Chondrocyte (in vitro differentiated cells): ENCODE measurements around the gene CCDC77. TPM values are rescaled to one million over a fixed set of nuclear protein-coding genes. Genes with fewer than 3 reads are reported as not detected.

ENCODE experiments used
- DNase-seq: peaks from one replicate; pipeline ENCODE4 v3.0.0; 2021; ENCODE audit warnings: mixed read lengths, low spot score
- H3K27ac Mint-ChIP-seq: one replicate; pipeline ENCODE4 v1.8.0; 2021; ENCODE audit warnings: mild to moderate bottlenecking, moderate library complexity, mixed read lengths; ENCODE audit not compliant: unreplicated experiment
- H3K27me3 Mint-ChIP-seq: 2 replicates; pipeline ENCODE4 v1.8.0; 2021; ENCODE audit warnings: low read depth, mixed read lengths
- H3K36me3 Mint-ChIP-seq: 2 replicates; pipeline ENCODE4 v1.8.0; 2021; ENCODE audit warnings: low read depth, mixed read lengths
- H3K4me1 Mint-ChIP-seq: 2 replicates; pipeline ENCODE4 v1.8.0; 2021; ENCODE audit warnings: low read depth, mild to moderate bottlenecking, mixed read lengths
- H3K4me3 Mint-ChIP-seq: one replicate; pipeline ENCODE4 v1.8.0; 2021; ENCODE audit warnings: mild to moderate bottlenecking, moderate library complexity, mixed read lengths; ENCODE audit not compliant: unreplicated experiment
- H3K9me3 Mint-ChIP-seq: 2 replicates; pipeline ENCODE4 v1.8.0; 2021; ENCODE audit warnings: low read depth, mixed read lengths
- CTCF ChIP-seq: fragments of 200-600 bp; sonication (generic); IDR thresholded peaks from 2 replicates; pipeline ENCODE4 v1.5.0; 2021; ENCODE audit warnings: antibody characterized with exemption, mild to moderate bottlenecking, moderate library complexity
- total RNA-seq: library from RNA; stranded (reverse); gene quantifications from 3 replicates; pipeline ENCODE4 v1.2.1, GENCODE V29; 2021

CCDC77 gene
- total RNA-seq, 1 donor from 2014 or later, result 4.9 TPM

- H3K27me3 Mint-ChIP-seq, result peaks cover 2% of the 10 kb centered on the region
- no peaks in the 10 kb centered on the region for H3K36me3 Mint-ChIP-seq
- TF ChIP-seq CTCF, result no peak
- H3K9me3 Mint-ChIP-seq, result peaks cover 1% of the 10 kb centered on the region
- H3K4me1 Mint-ChIP-seq, result peaks cover 31% of the 10 kb centered on the region
- H3K4me3 Mint-ChIP-seq, result no peak overlapping the region
- DNase-seq, result no peak
- peak overlapping the region; percentile 95 for H3K27ac Mint-ChIP-seq
These were observed 80.6 kb downstream of the CCDC77 start for GRCh38 chr12:482061-482460.

- peaks cover 34% of the 10 kb centered on the region for H3K4me1 Mint-ChIP-seq
- H3K36me3 Mint-ChIP-seq, result peaks cover 4% of the 10 kb centered on the region
- peaks cover 12% of the 10 kb centered on the region for H3K9me3 Mint-ChIP-seq
- no peaks in the 10 kb centered on the region for H3K27me3 Mint-ChIP-seq
- no peak overlapping the region for H3K27ac Mint-ChIP-seq
- no peak for TF ChIP-seq CTCF
- no peak overlapping the region for H3K4me3 Mint-ChIP-seq
- DNase-seq, result no peak
These were observed 82.7 kb downstream of the CCDC77 start for GRCh38 chr12:484096-484495.

- H3K4me3 Mint-ChIP-seq, result no peak overlapping the region
- TF ChIP-seq CTCF, result no peak
- H3K27ac Mint-ChIP-seq, result no peak overlapping the region
- H3K4me1 Mint-ChIP-seq, result peaks cover 3% of the 10 kb centered on the region
- DNase-seq, result no peak
- H3K36me3 Mint-ChIP-seq, result peaks cover 13% of the 10 kb centered on the region
- H3K9me3 Mint-ChIP-seq, result peaks cover 44% of the 10 kb centered on the region
- H3K27me3 Mint-ChIP-seq, result peaks cover 5% of the 10 kb centered on the region
These were observed 88.8 kb downstream of the CCDC77 start for GRCh38 chr12:490260-490659.

Other genes with a start within 250 kb of the CCDC77 start
- gene SLC6A12, start 187.5 kb upstream of the CCDC77 start, total RNA-seq, result 0.42 TPM in 1 of 3 replicates, not detected in the others
- 0.37 to 0.59 TPM in 2 of 3 replicates, not detected in the other for gene SLC6A13, start 138.8 kb upstream of the CCDC77 start, total RNA-seq
- gene KDM5A, start 12.3 kb upstream of the CCDC77 start, total RNA-seq, result 55.2 to 69.0 TPM (median 65.0 TPM) in 3 replicates
- gene B4GALNT3, start 58.3 kb downstream of the CCDC77 start, total RNA-seq, result 2.9 to 6.1 TPM (median 3.5 TPM) in 3 replicates